GM19452 (cell line): ENCODE data around the gene CTNNA3.
"Not testable (repeated sequence)": the region's sequence is repeated elsewhere in the genome, so short reads cannot be mapped to it uniquely, and the experiment has no call there.

Experiments used
- ATAC-seq: cut with Tn5 transposase; IDR thresholded peaks from one replicate; pipeline ENCODE4 v1.9.1; 2021; ENCODE audit not compliant: unreplicated experiment

Gene CTNNA3

DNA sequence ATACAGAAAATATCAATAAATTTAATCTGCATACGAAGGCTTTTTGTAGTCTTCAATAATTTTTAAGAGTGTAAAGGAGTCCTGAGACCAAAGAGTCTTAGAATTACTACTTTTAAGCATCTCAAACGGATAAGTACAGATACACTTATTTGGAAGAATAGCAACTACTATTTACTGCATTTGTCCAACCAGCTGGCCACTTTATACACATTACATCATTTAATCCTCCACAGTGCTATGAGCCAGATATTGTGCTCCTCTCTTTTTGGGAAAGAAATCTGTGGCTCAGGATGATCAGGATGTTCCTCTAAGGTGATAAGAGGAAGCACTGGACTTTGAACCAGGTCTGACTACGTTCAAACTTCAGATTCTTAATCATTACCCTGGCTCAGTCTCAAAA lies 1358.8 kb downstream of the CTNNA3 start:
- no peak for ATAC-seq

DNA sequence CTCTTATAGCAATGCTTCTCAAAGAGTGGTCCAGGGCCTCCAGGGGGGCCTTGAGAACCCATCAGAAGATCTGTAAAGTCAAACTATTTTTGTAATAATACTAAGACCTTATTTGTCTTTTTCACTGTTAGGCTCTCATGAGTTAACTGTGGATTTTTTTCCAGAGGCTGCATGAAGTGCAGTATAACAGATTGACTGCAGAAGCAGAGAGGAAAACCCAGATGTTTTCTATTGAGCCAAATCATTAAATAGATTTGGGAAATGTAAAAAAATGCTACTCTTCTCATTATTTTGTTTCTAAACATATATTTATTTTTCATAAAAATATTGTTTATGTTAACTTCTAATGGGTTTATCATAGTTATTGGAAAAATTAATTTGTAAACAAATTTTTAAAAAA lies 1359.2 kb downstream of the CTNNA3 start:
- no peak for ATAC-seq

DNA sequence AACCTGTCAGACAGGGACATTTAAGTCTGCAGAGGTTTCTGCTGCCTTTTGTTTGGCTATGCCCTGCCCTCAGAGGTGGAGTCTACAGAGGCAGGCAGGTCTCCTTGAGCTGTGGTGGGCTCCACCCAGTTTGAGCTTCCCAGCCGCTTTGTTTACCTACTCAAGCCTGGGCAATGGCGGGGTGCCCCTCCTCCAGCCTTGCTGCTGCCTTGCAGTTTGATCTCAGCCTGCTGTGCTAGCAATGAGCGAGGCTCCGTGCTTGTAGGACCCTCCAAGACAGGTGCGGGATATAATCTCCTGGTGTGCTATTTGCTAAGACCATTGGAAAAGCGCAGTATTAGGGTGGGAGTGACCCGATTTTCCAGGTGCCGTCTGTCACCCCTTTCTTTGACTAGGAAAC lies 1360.2 kb downstream of the CTNNA3 start:
- ATAC-seq, result not testable (repeated sequence)

DNA sequence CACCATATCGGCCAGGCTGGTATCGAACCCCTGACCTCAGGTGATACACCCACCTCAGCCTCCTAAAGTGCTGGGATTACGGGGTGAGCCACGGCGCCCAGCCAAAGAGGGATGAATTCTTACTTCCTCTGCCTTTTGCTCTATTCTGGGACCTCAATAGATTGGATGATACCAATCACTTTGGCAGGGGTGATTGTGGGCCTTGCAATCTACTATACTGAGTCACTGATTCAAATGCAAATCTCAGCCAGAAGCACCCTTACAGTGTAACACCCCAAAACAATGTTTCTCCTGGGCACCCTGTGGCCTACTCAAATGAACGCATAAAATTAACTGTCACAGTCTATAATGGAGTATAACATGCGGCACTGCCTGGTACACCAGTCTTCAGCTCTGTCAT lies 1366.8 kb downstream of the CTNNA3 start:
- no peak for ATAC-seq

- ATAC-seq, result no peak
Observed at GRCh38 chr10:66326876-66327275, 1369.1 kb downstream of the CTNNA3 start.

GRCh38 chr10:66322777-66323176 lies 1373.2 kb downstream of the CTNNA3 start:
- no peak for ATAC-seq

GRCh38 chr10:66321723-66322665 lies 1374.0 kb downstream of the CTNNA3 start:
- ATAC-seq, result no peak

GRCh38 chr10:66318761-66319160 lies 1377.2 kb downstream of the CTNNA3 start:
- ATAC-seq, result no peak

- no peak for ATAC-seq
Observed at GRCh38 chr10:66307826-66308225, 1388.2 kb downstream of the CTNNA3 start.

DNA sequence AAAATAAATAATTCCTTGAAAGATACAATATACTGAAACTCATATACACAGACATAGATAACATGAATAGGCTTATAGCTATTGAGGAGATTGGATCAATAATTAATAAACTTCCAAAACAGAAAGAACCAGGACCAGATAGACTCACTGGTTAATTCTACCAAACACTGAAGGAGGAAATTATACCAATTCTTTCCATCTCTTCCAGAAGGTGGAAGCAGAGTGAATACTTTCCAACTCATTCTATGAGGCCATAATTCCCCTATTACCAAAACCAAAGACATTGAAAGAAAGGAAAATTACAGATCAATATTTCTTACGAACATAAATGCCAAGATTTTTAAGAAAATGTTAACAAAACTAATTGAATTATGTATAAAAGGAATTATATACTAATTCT lies 1394.9 kb downstream of the CTNNA3 start:
- ATAC-seq, result no peak

- ATAC-seq, result no peak
Observed at GRCh38 chr10:66295602-66296001, 1400.4 kb downstream of the CTNNA3 start.

- ATAC-seq, result no peak
Observed at GRCh38 chr10:66294538-66294937, 1401.5 kb downstream of the CTNNA3 start.

GRCh38 chr10:66292922-66293321 lies 1403.1 kb downstream of the CTNNA3 start:
- no peak for ATAC-seq

GRCh38 chr10:66292456-66292855 lies 1403.5 kb downstream of the CTNNA3 start:
- ATAC-seq, result no peak

GRCh38 chr10:66291133-66291532 lies 1404.9 kb downstream of the CTNNA3 start:
- ATAC-seq, result no peak

DNA sequence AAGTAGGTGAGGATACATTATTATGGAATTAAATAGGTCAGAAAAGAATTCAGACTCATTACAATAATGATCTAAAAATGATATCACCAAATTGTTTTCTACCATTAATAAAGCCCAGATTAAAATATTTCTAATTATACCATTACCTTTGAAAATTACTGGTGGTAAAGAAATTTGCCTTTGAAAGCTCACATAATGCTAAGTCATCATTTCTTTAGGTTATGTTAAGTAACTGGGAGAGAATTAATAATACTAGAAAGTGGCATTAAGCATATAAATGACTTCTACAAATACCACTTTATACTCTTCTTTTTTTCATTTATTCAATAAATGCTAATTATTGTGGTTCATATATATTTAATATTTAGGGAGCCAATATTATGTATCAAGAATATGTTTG lies 1411.4 kb downstream of the CTNNA3 start:
- no peak for ATAC-seq

- no peak for ATAC-seq
Observed at GRCh38 chr10:66283874-66284464, 1412.0 kb downstream of the CTNNA3 start.

DNA sequence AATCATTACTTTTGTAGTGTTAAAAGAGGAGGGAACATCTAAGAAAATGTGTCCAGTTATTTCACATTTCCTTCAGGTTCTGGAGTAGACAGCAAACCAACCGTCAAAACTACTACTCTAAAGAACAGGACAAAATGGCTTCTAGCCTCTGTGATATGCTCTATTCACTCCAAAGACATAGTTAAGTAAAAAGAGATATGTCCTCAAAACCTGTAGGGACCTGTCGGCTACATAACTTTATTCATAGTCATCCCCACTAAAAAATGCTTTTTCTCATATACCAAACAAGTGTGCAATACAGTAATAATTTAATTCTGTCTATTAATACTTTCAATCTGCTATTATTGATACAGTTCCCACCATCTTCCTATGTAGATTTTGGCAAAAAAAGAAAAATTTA lies 1412.9 kb downstream of the CTNNA3 start:
- no peak for ATAC-seq

GRCh38 chr10:66281327-66281726 lies 1414.7 kb downstream of the CTNNA3 start:
- ATAC-seq, result no peak

DNA sequence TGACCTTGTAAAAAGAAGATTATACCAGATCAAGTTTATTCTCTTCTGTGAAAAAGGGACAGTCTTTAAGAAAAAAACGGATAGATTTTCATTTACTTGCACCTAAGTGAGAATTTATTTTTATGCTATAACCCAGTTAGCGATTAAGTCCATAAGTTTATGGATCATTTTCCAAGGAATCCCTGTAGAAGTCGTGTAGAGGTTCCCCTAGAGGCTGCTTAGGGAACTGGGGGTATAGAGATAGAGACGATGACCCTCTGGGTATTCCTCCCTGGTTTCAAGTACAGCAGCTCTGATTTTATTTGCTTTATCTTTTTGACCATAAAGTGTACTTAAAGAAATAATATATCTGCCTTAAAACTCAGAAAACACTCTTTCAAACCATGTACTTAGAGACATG lies 1418.5 kb downstream of the CTNNA3 start:
- ATAC-seq, result no peak

- ATAC-seq, result no peak
Observed at GRCh38 chr10:66273966-66274519, 1422.0 kb downstream of the CTNNA3 start.

GRCh38 chr10:66265398-66265797 lies 1430.6 kb downstream of the CTNNA3 start:
- no peak for ATAC-seq
